GM21367 (cell line): Measurements from ENCODE around the gene PPBP.

ENCODE experiments used
- ATAC-seq: cut with Tn5 transposase; IDR thresholded peaks from one replicate; pipeline ENCODE4 v1.9.1; 2021; ENCODE audit not compliant: unreplicated experiment

The PPBP gene

GRCh38 chr4:73988061-73988460, at the start of gene PPBP:
PPBP (minus strand) TSS chr4:73988190; CDS start chr4:73988103, 87 bp downstream.
- no peak for ATAC-seq

GRCh38 chr4:74037076-74037955, 49.3 kb upstream of the PPBP start:
- no peak for ATAC-seq

GRCh38 chr4:74033739-74034138, 45.7 kb upstream of the PPBP start:
- no peak for ATAC-seq

GRCh38 chr4:74032064-74032463, 44.1 kb upstream of the PPBP start:
- ATAC-seq, result no peak

- ATAC-seq, result no peak
Measured at GRCh38 chr4:74031576-74031975, 43.6 kb upstream of the PPBP start.

GRCh38 chr4:74030285-74030684, 42.3 kb upstream of the PPBP start:
- no peak for ATAC-seq

- ATAC-seq, result no peak
Measured at GRCh38 chr4:74028504-74028903, 40.5 kb upstream of the PPBP start.

GRCh38 chr4:74023709-74024108, 35.7 kb upstream of the PPBP start:
- no peak for ATAC-seq

- ATAC-seq, result no peak
Measured at GRCh38 chr4:74021601-74022000, 33.6 kb upstream of the PPBP start.

GRCh38 chr4:74018771-74019170, 30.8 kb upstream of the PPBP start:
- no peak for ATAC-seq

- ATAC-seq, result no peak
Measured at GRCh38 chr4:74018116-74018515, 30.1 kb upstream of the PPBP start.

- no peak for ATAC-seq
Measured at GRCh38 chr4:74016068-74016467, 28.1 kb upstream of the PPBP start.

- ATAC-seq, result no peak
Measured at GRCh38 chr4:74015126-74015780, 27.3 kb upstream of the PPBP start.

GRCh38 chr4:74014332-74014731, 26.3 kb upstream of the PPBP start:
- no peak for ATAC-seq

GRCh38 chr4:74013264-74013663, 25.3 kb upstream of the PPBP start:
- no peak for ATAC-seq

- ATAC-seq, result no peak
Measured at GRCh38 chr4:74012130-74012529, 24.1 kb upstream of the PPBP start.

- no peak for ATAC-seq
Measured at GRCh38 chr4:74009307-74009706, 21.3 kb upstream of the PPBP start.

GRCh38 chr4:74006009-74006476, 18.1 kb upstream of the PPBP start:
- no peak for ATAC-seq

GRCh38 chr4:74005528-74005927, 17.5 kb upstream of the PPBP start:
- no peak for ATAC-seq

GRCh38 chr4:74004668-74005067, 16.7 kb upstream of the PPBP start:
- ATAC-seq, result no peak

- ATAC-seq, result no peak
Measured at GRCh38 chr4:74000301-74000700, 12.3 kb upstream of the PPBP start.
